8988T (cell line): ENCODE measurements around the gene SEBOX.
A peak's percentile ranks its signal among the peaks of the same experiment; 100 is the strongest.

Source experiments
- DNase-seq: peaks from one replicate; pipeline ENCODE4 v3.0.0; 2011

SEBOX gene

GRCh38 chr17:28364665-28365363 is at the start of gene SEBOX:
TSS of gene SEBOX (minus strand) at chr17:28365199. CDS start at chr17:28365151, 48 bp downstream.
- no peak for DNase-seq

GRCh38 chr17:28413804-28414203 is 48.8 kb upstream of the SEBOX start:
- no peak for DNase-seq

GRCh38 chr17:28412099-28412498 is 47.1 kb upstream of the SEBOX start:
- no peak for DNase-seq

GRCh38 chr17:28407974-28408306 is 42.9 kb upstream of the SEBOX start:
- DNase-seq = no peak

- DNase-seq = peak; percentile 72
Measured at GRCh38 chr17:28407130-28407973, 42.4 kb upstream of the SEBOX start.

GRCh38 chr17:28406473-28406814 is 41.4 kb upstream of the SEBOX start:
- DNase-seq = no peak

- peak; percentile 84 for DNase-seq
Measured at GRCh38 chr17:28405632-28406472, 40.9 kb upstream of the SEBOX start, which contains the start of gene SLC46A1. TSS of gene SLC46A1 (minus strand) at chr17:28406212. CDS start at chr17:28406114, 98 bp downstream.

GRCh38 chr17:28404812-28405570 is 40.0 kb upstream of the SEBOX start:
- no peak for DNase-seq

GRCh38 chr17:28404461-28404811 is 39.4 kb upstream of the SEBOX start:
- DNase-seq = no peak

GRCh38 chr17:28404007-28404406 is 39.0 kb upstream of the SEBOX start:
- DNase-seq = no peak

- no peak for DNase-seq
Measured at GRCh38 chr17:28402844-28403243, 37.8 kb upstream of the SEBOX start.

GRCh38 chr17:28402224-28402630 is 37.2 kb upstream of the SEBOX start:
- DNase-seq = no peak

GRCh38 chr17:28399808-28400207 is 34.8 kb upstream of the SEBOX start:
- no peak for DNase-seq

- DNase-seq = no peak
Measured at GRCh38 chr17:28398280-28398981, 33.4 kb upstream of the SEBOX start.

- DNase-seq = no peak
Measured at GRCh38 chr17:28397687-28398279, 32.8 kb upstream of the SEBOX start.

GRCh38 chr17:28397275-28397674 is 32.3 kb upstream of the SEBOX start:
- DNase-seq = no peak

- DNase-seq = no peak
Measured at GRCh38 chr17:28396635-28397239, 31.7 kb upstream of the SEBOX start.

- no peak for DNase-seq
Measured at GRCh38 chr17:28395968-28396367, 31.0 kb upstream of the SEBOX start.

- DNase-seq = no peak
Measured at GRCh38 chr17:28395426-28395825, 30.4 kb upstream of the SEBOX start.

- DNase-seq = no peak
Measured at GRCh38 chr17:28394337-28395116, 29.5 kb upstream of the SEBOX start.
